Endodermal cell (in vitro differentiated cells): ENCODE results near the gene ESRRA. TPM values are rescaled to one million over a fixed set of nuclear protein-coding genes. Genes with fewer than 3 reads are reported as not detected.

Source experiments
- DNase-seq: peaks from one replicate; pipeline ENCODE4 v3.0.0-alpha.2; 2017
- H3K27ac ChIP-seq: 2 replicates; pipeline ENCODE4 v1.5.1; 2013; ENCODE audit warnings: mild to moderate bottlenecking, low read depth, low read length, moderate library complexity
- H3K27me3 ChIP-seq: 2 replicates; pipeline ENCODE4 v1.6.1; 2013; ENCODE audit warnings: mild to moderate bottlenecking, low read length, moderate library complexity; ENCODE audit not compliant: insufficient read depth, control insufficient read depth, poor library complexity, severe bottlenecking
- H3K36me3 ChIP-seq: 2 replicates; pipeline ENCODE4 v1.7.0; 2013; ENCODE audit warnings: mild to moderate bottlenecking, low read length, moderate library complexity; ENCODE audit not compliant: control insufficient read depth, insufficient read depth
- H3K4me1 ChIP-seq: one replicate; pipeline ENCODE4 v1.7.0; 2013; ENCODE audit warnings: low read length; ENCODE audit not compliant: control insufficient read depth, insufficient read depth
- H3K4me3 ChIP-seq: 2 replicates; pipeline ENCODE4 v1.5.1; 2013; ENCODE audit warnings: mild to moderate bottlenecking, low read length, moderate library complexity
- H3K9ac ChIP-seq: 2 replicates; pipeline ENCODE4 v1.6.1; 2013; ENCODE audit warnings: mild to moderate bottlenecking, low read length, moderate library complexity; ENCODE audit not compliant: poor library complexity, severe bottlenecking; ENCODE audit errors: extremely low read depth
- H3K9me3 ChIP-seq: 2 replicates; pipeline ENCODE4 v1.6.1; 2013; ENCODE audit warnings: mild to moderate bottlenecking, low read length, moderate library complexity; ENCODE audit not compliant: control insufficient read depth
- H3K27ac Mint-ChIP-seq: 2 replicates; pipeline ENCODE4 v1.8.0; 2020; ENCODE audit warnings: mixed read lengths
- H3K27me3 Mint-ChIP-seq: 2 replicates; pipeline ENCODE4 v1.8.0; 2021; ENCODE audit warnings: mild to moderate bottlenecking, mixed read lengths; ENCODE audit not compliant: insufficient read depth
- H3K36me3 Mint-ChIP-seq: 2 replicates; pipeline ENCODE4 v1.8.0; 2020; ENCODE audit warnings: low read depth, mixed read lengths
- H3K4me1 Mint-ChIP-seq: 2 replicates; pipeline ENCODE4 v1.8.0; 2020; ENCODE audit warnings: mixed read lengths
- H3K4me3 Mint-ChIP-seq: 2 replicates; pipeline ENCODE4 v1.8.0; 2020; ENCODE audit warnings: mild to moderate bottlenecking, moderate library complexity, mixed read lengths
- H3K9me3 Mint-ChIP-seq: 2 replicates; pipeline ENCODE4 v1.8.0; 2020; ENCODE audit warnings: mild to moderate bottlenecking, mixed read lengths
- WGBS, 2 experiments: methylation state at CpG; one replicate each; pipeline versions ENCODE4 v1.1.5 to v1.1.7; 2013; ENCODE audit warnings: missing lambda C conversion rate in 2 of 2, mixed read lengths in 1 of 2; ENCODE audit not compliant: insufficient coverage in 1 of 2, insufficient read length in 1 of 2; 5-methylcytosine and 5-hydroxymethylcytosine counted together
- total RNA-seq, 2 donors: library from RNA; stranded (reverse); fragmentation: NEBNext Ultra II Directional in 1 of 2; extraction: Animal tissue kit (Norgen Biotek cat#: 25700) in 1 of 2; gene quantifications; 2 replicates in 1 of 2; 3 replicates in 1 of 2; pipeline ENCODE4 v1.2.1, GENCODE V29; 2021
- TF ChIP-seq, protein P1 (sequence below): fragments of 200-600 bp; sonication (generic); conservative IDR thresholded peaks from 2 replicates; pipeline ENCODE4 v1.5.0; 2021; ENCODE audit warnings: antibody characterized with exemption, mild to moderate bottlenecking

ESRRA gene
- total RNA-seq, 2 donors from 2014 or later, result 22.8 to 34.5 TPM

- Histone ChIP-seq H3K9ac (no peak overlapping the region), H3K4me3 (no peak overlapping the region), H3K36me3 (no peaks in the 10 kb centered on the region), H3K27ac (no peak overlapping the region), H3K27me3 (no peaks in the 10 kb centered on the region), H3K9me3 (no peaks in the 10 kb centered on the region), H3K4me1 (no peaks in the 10 kb centered on the region)
- H3K27me3 Mint-ChIP-seq, result peaks cover 13% of the 10 kb centered on the region
- no peak for DNase-seq
- H3K27ac Mint-ChIP-seq, result no peak overlapping the region
- TF ChIP-seq, protein P1, sequence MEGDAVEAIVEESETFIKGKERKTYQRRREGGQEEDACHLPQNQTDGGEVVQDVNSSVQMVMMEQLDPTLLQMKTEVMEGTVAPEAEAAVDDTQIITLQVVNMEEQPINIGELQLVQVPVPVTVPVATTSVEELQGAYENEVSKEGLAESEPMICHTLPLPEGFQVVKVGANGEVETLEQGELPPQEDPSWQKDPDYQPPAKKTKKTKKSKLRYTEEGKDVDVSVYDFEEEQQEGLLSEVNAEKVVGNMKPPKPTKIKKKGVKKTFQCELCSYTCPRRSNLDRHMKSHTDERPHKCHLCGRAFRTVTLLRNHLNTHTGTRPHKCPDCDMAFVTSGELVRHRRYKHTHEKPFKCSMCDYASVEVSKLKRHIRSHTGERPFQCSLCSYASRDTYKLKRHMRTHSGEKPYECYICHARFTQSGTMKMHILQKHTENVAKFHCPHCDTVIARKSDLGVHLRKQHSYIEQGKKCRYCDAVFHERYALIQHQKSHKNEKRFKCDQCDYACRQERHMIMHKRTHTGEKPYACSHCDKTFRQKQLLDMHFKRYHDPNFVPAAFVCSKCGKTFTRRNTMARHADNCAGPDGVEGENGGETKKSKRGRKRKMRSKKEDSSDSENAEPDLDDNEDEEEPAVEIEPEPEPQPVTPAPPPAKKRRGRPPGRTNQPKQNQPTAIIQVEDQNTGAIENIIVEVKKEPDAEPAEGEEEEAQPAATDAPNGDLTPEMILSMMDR, result no peak
- H3K4me1 Mint-ChIP-seq, result peaks cover 11% of the 10 kb centered on the region
- WGBS, 2 experiments, result 82 to 90% methylated on average over 2 to 4 of the region's 4 CpGs
- H3K9me3 Mint-ChIP-seq, result no peaks in the 10 kb centered on the region
- no peaks in the 10 kb centered on the region for H3K36me3 Mint-ChIP-seq
- no peak overlapping the region for H3K4me3 Mint-ChIP-seq
Measured at GRCh38 chr11:64339286-64339685, 34.0 kb downstream of the ESRRA start.

DNA sequence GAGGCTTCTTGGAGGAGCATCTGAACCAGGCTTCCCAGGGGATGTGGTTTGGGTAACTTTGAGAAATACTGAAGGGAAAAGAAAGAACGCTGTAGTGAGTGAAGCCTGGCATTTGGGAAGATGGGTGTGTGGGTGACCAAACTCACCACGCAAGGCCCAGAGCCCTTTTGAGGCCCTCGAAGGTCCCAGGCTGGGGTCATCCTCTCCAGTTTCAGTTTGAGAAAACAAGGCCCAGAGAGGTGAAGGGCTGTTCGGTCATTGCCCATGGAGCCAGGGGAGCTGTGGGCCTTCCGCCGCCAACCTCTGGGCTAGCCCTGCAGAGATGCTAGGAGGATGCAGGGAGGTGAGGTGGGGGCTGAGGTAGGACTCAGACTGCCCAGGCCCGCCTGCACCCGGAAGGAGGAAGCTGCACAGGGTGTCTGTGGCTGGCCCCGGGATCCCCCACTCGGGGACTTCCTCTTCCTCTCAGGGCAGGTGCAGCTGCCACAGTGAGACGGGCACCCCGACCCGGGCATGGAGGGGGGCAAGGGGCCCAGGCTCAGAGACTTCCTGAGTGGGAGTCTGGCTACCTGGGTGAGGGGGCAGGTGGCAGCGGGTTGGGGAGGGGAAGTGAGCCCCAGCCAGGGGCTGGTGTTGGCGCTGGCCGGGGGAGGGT lies 34.6 kb downstream of the ESRRA start, which contains the start of gene CCDC88B:
TSS of gene CCDC88B (plus strand) at position 451 of the 655 bp plus-strand sequence. CDS start at position 514, 63 bp downstream.
- Mint-ChIP-seq H3K4me1 (peaks cover 11% of the 10 kb centered on the region), H3K9me3 (no peaks in the 10 kb centered on the region), H3K4me3 (peak within 1 kb of the TSS; percentile 59), H3K27me3 (peaks cover 13% of the 10 kb centered on the region), H3K36me3 (no peaks in the 10 kb centered on the region), H3K27ac (no peak within 1 kb of the TSS)
- no peak for DNase-seq
- H3K4me1 ChIP-seq, result no peaks in the 10 kb centered on the region
- WGBS, 2 experiments, result 91 to 97% methylated on average over 4 to 16 of the region's 16 CpGs
- no peak within 1 kb of the TSS for H3K27ac ChIP-seq
- no peak within 1 kb of the TSS for H3K4me3 ChIP-seq
- TF ChIP-seq, protein P1, result no peak
- H3K27me3 ChIP-seq, result no peaks in the 10 kb centered on the region
- H3K9ac ChIP-seq, result no peak within 1 kb of the TSS
- no peaks in the 10 kb centered on the region for H3K36me3 ChIP-seq
- H3K9me3 ChIP-seq, result no peaks in the 10 kb centered on the region

DNA sequence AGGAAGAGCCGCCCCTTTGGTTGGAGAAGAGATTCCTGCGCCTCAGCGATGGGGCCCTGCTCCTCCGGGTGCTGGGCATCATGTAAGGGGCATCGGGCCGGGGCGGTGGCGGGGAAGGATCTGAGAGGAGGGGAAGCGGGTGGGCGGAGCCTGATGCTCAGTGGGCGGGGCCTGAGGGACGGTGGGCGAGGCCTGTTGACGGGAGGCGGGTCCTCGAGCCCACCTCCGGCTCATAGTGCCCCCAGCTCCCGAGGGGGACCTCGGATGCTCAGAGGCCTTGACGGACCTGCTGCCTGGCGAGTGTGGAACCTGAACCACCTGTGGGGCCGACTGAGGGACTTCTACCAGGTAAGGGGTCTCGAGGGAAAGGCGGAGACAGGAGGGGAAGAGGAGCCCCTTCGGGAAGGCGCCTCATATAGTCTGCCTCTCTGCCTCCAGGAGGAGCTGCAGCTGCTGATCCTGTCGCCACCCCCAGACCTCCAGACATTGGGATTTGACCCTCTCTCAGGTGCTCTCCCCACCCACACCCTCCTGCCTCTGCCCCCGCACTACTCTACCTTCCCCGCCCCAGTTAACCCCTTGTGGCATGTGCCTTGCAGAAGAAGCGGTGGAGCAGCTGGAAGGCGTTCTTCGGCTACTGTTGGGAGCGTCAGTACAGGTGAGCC lies 35.5 kb downstream of the ESRRA start:
- Mint-ChIP-seq H3K27me3 (peaks cover 13% of the 10 kb centered on the region), H3K36me3 (peaks cover 3% of the 10 kb centered on the region), H3K9me3 (no peaks in the 10 kb centered on the region), H3K4me1 (peaks cover 7% of the 10 kb centered on the region), H3K27ac (no peak overlapping the region), H3K4me3 (peak overlapping the region; percentile 59)
- no peaks in the 10 kb centered on the region for H3K36me3 ChIP-seq
- no peaks in the 10 kb centered on the region for H3K27me3 ChIP-seq
- peak; percentile 96 for DNase-seq
- TF ChIP-seq, protein P1, result peak; percentile 71
- H3K27ac ChIP-seq, result no peak overlapping the region
- no peak overlapping the region for H3K9ac ChIP-seq
- H3K4me3 ChIP-seq, result no peak overlapping the region
- no peaks in the 10 kb centered on the region for H3K9me3 ChIP-seq
- no peaks in the 10 kb centered on the region for H3K4me1 ChIP-seq
- 56 to 74% methylated on average over 20 to 33 of the region's 33 CpGs for WGBS, 2 experiments
